HepG2 (cell line): ENCODE data around the gene NDNF. TPM values are rescaled to one million over a fixed set of nuclear protein-coding genes. Genes with fewer than 3 reads are reported as not detected.

Source experiments
- ATAC-seq: fragments of 200-7000 bp; cut with Tn5 transposase; 3 replicates; pipeline ENCODE4 v1.9.1; 2020; ENCODE audit warnings: mild to moderate bottlenecking, moderate library complexity
- BruUV-seq: library from RNA; stranded (reverse); fragments of 400-500 nt; replicated peaks from 2 replicates; lab custom pipeline; 2021; lab: Mats Ljungman, UMichigan
- CTCF ChIA-PET: fragments of 300-600 bp; formaldehyde crosslinking; extraction: SDS; loops from one replicate; lab custom pipeline; 2021; ENCODE audit warnings: low total read pairs, inconsistent platforms, low intra/inter-chr PET ratio; lab: Yijun Ruan, JAX
- POLR2A ChIA-PET: fragments of 350-600 bp; sonication (Branson Sonifier 250); formaldehyde crosslinking; loops from one replicate; lab custom pipeline; 2020; ENCODE audit warnings: antibody characterized with exemption, inconsistent platforms; lab: Yijun Ruan, JAX
- DNase-seq: peaks from one replicate; pipeline ENCODE4 v3.0.0-alpha.2; 2015; ENCODE audit warnings: low spot score
- FAIRE-seq: peaks from 3 replicates; lab custom pipeline; 2011; peaks lifted over from hg19 to GRCh38; lab: Jason Lieb, UNC
- H2AFZ ChIP-seq: one replicate; pipeline ENCODE4 v1.6.1; 2011; ENCODE audit warnings: low read length, inconsistent platforms
- H3K27ac ChIP-seq: fragments of 300-600 bp; 3 replicates; pipeline ENCODE4 v1.8.0; 2011; ENCODE audit warnings: mixed run types, mild to moderate bottlenecking, mixed read lengths, low read length, inconsistent platforms; ENCODE audit not compliant: insufficient read depth; ENCODE audit errors: extremely low read length
- H3K27me3 ChIP-seq, 2 experiments: fragments of 200-600 bp in 1 of 2; 2 replicates in 1 of 2; 3 replicates in 1 of 2; pipeline versions ENCODE4 v1.6.0 to v1.8.0; 2011; ENCODE audit warnings: low read length in 2 of 2, mild to moderate bottlenecking in 2 of 2, moderate library complexity in 2 of 2, inconsistent platforms in 1 of 2; ENCODE audit not compliant: insufficient read depth in 2 of 2, control insufficient read depth in 1 of 2
- H3K36me3 ChIP-seq, 2 experiments: fragments of 200-600 bp in 1 of 2; replicated peaks in 1 of 2; 2 replicates in 1 of 2; 3 replicates in 1 of 2; pipeline versions ENCODE4 v1.5.1 to v1.8.0; 2011; ENCODE audit warnings: low read length in 2 of 2, inconsistent platforms in 1 of 2; ENCODE audit not compliant: insufficient read depth in 2 of 2, control insufficient read depth in 1 of 2
- H3K4me1 ChIP-seq: 2 replicates; pipeline ENCODE4 v1.5.1; 2012; ENCODE audit warnings: low read length, inconsistent platforms; ENCODE audit not compliant: insufficient read depth
- H3K4me2 ChIP-seq: 2 replicates; pipeline ENCODE4 v1.6.0; 2011; ENCODE audit warnings: low read depth, low read length, inconsistent platforms
- H3K4me3 ChIP-seq, 3 experiments: fragments of 200-600 bp in 1 of 3; sonication (generic), shearing (Covaris generic) in 1 of 3; replicated peaks in 1 of 3; 2 replicates each; pipeline ENCODE4 v1.5.1; 2011 to 2016; ENCODE audit warnings: low read length in 3 of 3, inconsistent platforms in 2 of 3, low read depth in 2 of 3, mild to moderate bottlenecking in 2 of 3, control low read depth in 1 of 3, mixed read lengths in 1 of 3; ENCODE audit not compliant: insufficient read depth in 1 of 3
- H3K79me2 ChIP-seq: one replicate; pipeline ENCODE4 v1.6.1; 2011; ENCODE audit warnings: low read length, inconsistent platforms; ENCODE audit not compliant: insufficient read depth
- H3K9ac ChIP-seq: 2 replicates; pipeline ENCODE4 v1.6.0; 2011; ENCODE audit warnings: mild to moderate bottlenecking, low read depth, low read length, inconsistent platforms; ENCODE audit not compliant: insufficient read depth
- H3K9me3 ChIP-seq: 2 replicates; pipeline ENCODE4 v1.5.1; 2012; ENCODE audit warnings: mild to moderate bottlenecking, low read length
- H4K20me1 ChIP-seq: 2 replicates; pipeline ENCODE4 v1.6.0; 2011; ENCODE audit warnings: inconsistent platforms, mild to moderate bottlenecking, low read length, moderate library complexity; ENCODE audit not compliant: insufficient read depth
- ATF7 ChIP-seq, 2 experiments: fragments of 450-650 bp in 1 of 2; sonication (generic) in 1 of 2; formaldehyde crosslinking in 1 of 2; IDR thresholded peaks; 2 replicates each; pipeline versions ENCODE4 v1.4.0 to v1.6.1; 2016 to 2020; ENCODE audit warnings: antibody characterized with exemption in 1 of 2, mild to moderate bottlenecking in 1 of 2, missing genetic modification reagents in 1 of 2
- BHLHE40 ChIP-seq: IDR thresholded peaks from 2 replicates; pipeline ENCODE4 v1.6.1; 2011; ENCODE audit warnings: low read length, improper control_type of control experiment
- CHD2 ChIP-seq: IDR thresholded peaks from 2 replicates; pipeline ENCODE4 v1.6.1; 2011; ENCODE audit warnings: low read depth, low read length, improper control_type of control experiment
- ETV5 ChIP-seq: IDR thresholded peaks from 2 replicates; pipeline ENCODE4 v1.6.1; 2018; ENCODE audit warnings: missing biosample characterization, missing genetic modification reagents, inconsistent platforms, borderline replicate concordance
- EZH2 ChIP-seq: conservative IDR thresholded peaks from 2 replicates; pipeline ENCODE4 v1.6.1; 2012; ENCODE audit warnings: mild to moderate bottlenecking, low read depth, low read length, moderate library complexity
- FOXA1 ChIP-seq, 2 experiments: fragments of 450-650 bp in 1 of 2; sonication (generic) in 1 of 2; formaldehyde crosslinking in 1 of 2; IDR thresholded peaks; 2 replicates each; pipeline versions ENCODE4 v1.4.0 to v1.6.1; 2016 to 2020; ENCODE audit warnings: missing genetic modification reagents in 1 of 2
- JUND ChIP-seq: sonication (generic); formaldehyde crosslinking; IDR thresholded peaks from 2 replicates; pipeline ENCODE4 v1.8.0; 2022; ENCODE audit warnings: mild to moderate bottlenecking, missing genetic modification reagents
- KAT8 ChIP-seq: IDR thresholded peaks from 2 replicates; pipeline ENCODE4 v1.6.1; 2016; ENCODE audit warnings: missing genetic modification reagents, missing compliant biosample characterization
- KDM3A ChIP-seq: IDR thresholded peaks from 2 replicates; pipeline ENCODE4 v1.6.1; 2018; ENCODE audit warnings: low read depth, missing compliant biosample characterization
- KLF15 ChIP-seq: sonication (generic); formaldehyde crosslinking; IDR thresholded peaks from 2 replicates; pipeline ENCODE4 v1.8.1; 2023; ENCODE audit warnings: borderline replicate concordance, mild to moderate bottlenecking, inconsistent platforms, missing genetic modification reagents, mixed read lengths
- MED8 ChIP-seq: sonication (generic); formaldehyde crosslinking; IDR thresholded peaks from 2 replicates; pipeline ENCODE4 v1.8.1; 2023; ENCODE audit warnings: mild to moderate bottlenecking, missing genetic modification reagents; ENCODE audit not compliant: insufficient replicate concordance
- PCBP1 ChIP-seq: fragments of 200-400 bp; formaldehyde crosslinking; IDR thresholded peaks from 2 replicates; pipeline ENCODE4 v1.6.1; 2017; ENCODE audit warnings: mild to moderate bottlenecking, low read depth, low read length, borderline replicate concordance
- RAD21 ChIP-seq: fragments of 450-650 bp; formaldehyde crosslinking; IDR thresholded peaks from 2 replicates; pipeline ENCODE4 v1.5.0; 2020; ENCODE audit warnings: mild to moderate bottlenecking
- SALL2 ChIP-seq: sonication (generic); formaldehyde crosslinking; IDR thresholded peaks from 2 replicates; pipeline ENCODE4 v1.8.1; 2023; ENCODE audit warnings: mild to moderate bottlenecking, missing genetic modification reagents, inconsistent platforms
- SETDB1 ChIP-seq: sonication (generic); formaldehyde crosslinking; IDR thresholded peaks from 2 replicates; pipeline ENCODE4 v1.5.1; 2020; ENCODE audit warnings: missing genetic modification reagents, mild to moderate bottlenecking, borderline replicate concordance
- ZNF10 ChIP-seq: sonication (generic); formaldehyde crosslinking; IDR thresholded peaks from 2 replicates; pipeline ENCODE4 v1.4.0; 2020; ENCODE audit warnings: mild to moderate bottlenecking, low read depth, missing genetic modification reagents, borderline replicate concordance
- ZNF207 ChIP-seq: fragments of 450-650 bp; IDR thresholded peaks from 2 replicates; pipeline ENCODE4 v1.6.1; 2016; ENCODE audit warnings: antibody characterized with exemption, borderline replicate concordance
- ZNF484 ChIP-seq: sonication (generic); formaldehyde crosslinking; IDR thresholded peaks from 2 replicates; pipeline ENCODE4 v1.5.1; 2020; ENCODE audit warnings: mild to moderate bottlenecking, low read depth, missing genetic modification reagents, borderline replicate concordance
- ZNF615 ChIP-seq: sonication (generic); formaldehyde crosslinking; IDR thresholded peaks from 2 replicates; pipeline ENCODE4 v1.5.0; 2020; ENCODE audit warnings: mild to moderate bottlenecking, missing genetic modification reagents, borderline replicate concordance
- WGBS: methylation state at CpG from one replicate; pipeline ENCODE4 v1.1.6; 2017; ENCODE audit warnings: low lambda C conversion rate; 5-methylcytosine and 5-hydroxymethylcytosine counted together
- in situ Hi-C: cut with HindIII; loops from 2 replicates; pipeline ENCODE4 v1.10.0; 2017; ENCODE audit warnings: low pct_unique_long_range_greater_than_20kb; ENCODE audit not compliant: extremely low pct_ligation_motif_present
- intact Hi-C: fragments of 100-400 bp; cut with micrococcal nuclease; formaldehyde crosslinking; loops from one replicate; pipeline ENCODE4 v1.10.0; 2022; ENCODE audit not compliant: unreplicated experiment
- polyA plus RNA-seq, 8 experiments: library from polyadenylated mRNA; depleted of rRNA in 3 of 8; stranded (reverse) in 7 of 8; unstranded in 1 of 8; fragments of >200 nt; fragmentation: Illumina TruSeq in 4 of 8; extraction: Trizol in 4 of 8; gene quantifications; 2 replicates each; pipeline versions ENCODE4 v1.2.1 to v1.2.3, GENCODE V29; 2011 to 2016; ENCODE audit warnings: low read depth in 4 of 8, missing spikeins in 1 of 8, mixed read lengths in 1 of 8; ENCODE audit not compliant: insufficient read depth in 1 of 8
- total RNA-seq, 5 experiments: library from RNA; depleted of rRNA; stranded (reverse); fragments of >200 nt; fragmentation: Illumina TruSeq; extraction: Trizol; gene quantifications; 2 replicates each; pipeline ENCODE4 v1.2.3, GENCODE V29; 2016; ENCODE audit warnings: low read depth in 1 of 5
- TF ChIP-seq, protein P1 (sequence below): sonication (generic); formaldehyde crosslinking; IDR thresholded peaks from 2 replicates; pipeline ENCODE4 v1.5.1; 2020; ENCODE audit warnings: missing genetic modification reagents, mild to moderate bottlenecking, borderline replicate concordance

The NDNF gene
- total and polyA plus RNA-seq, 2 of the 13 experiments (the other 11 are each of a cell fraction or from before 2014, with no cell fraction given) = not detected

DNA sequence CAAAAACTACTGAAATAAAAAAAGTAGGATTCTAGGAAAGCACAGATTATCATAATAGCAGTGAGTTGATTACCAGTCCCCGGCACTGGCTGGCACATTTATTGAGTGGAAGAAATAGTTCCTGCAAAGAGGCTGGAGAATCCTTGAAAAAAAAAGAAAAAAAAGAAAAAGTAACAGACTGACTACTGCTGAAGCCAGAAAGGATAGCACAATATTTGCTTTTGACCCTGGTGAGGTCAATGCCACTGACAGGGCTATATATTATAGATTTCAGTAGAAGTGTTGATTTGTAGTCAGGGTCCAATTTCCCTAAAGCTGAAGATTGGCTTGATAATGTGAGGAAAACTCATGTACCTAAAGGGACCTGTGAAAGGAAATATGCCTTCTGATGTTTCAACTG, 64.7 kb downstream of the NDNF start (continued):
- TF ChIP-seq KLF15 (CRISPR knock-in tag) (no peak), ZNF207 (no peak)

DNA sequence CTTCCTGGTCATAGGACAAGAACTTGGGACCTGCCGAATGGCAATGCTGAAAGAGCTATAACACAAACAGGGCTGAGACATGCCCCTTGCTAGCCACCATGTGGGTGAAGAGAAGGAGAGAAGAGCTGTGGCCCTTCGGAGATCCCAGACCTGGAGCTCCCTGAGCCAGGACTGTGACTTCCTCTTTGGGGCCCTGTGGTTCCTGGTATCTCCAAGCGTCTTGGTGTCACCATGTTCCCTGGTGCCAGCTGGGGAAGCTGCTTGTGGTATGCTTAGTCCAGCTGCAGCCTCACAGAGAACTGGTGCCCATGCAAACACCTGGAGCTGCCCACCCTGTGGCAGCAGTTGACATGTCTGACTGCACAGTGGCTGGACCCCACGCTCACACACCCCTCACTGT, 68.5 kb downstream of the NDNF start:
- CTCF ChIA-PET = no interaction called here
- no peak overlapping the region for H2AFZ ChIP-seq
- no peak for DNase-seq
- H3K27ac ChIP-seq = no peak overlapping the region
- no peak for ATAC-seq
- TF ChIP-seq ETV5 (CRISPR knock-in tag) (no peak), BHLHE40 (no peak), ZNF484 (no peak), RAD21 (CRISPR knock-in tag) (no peak), FOXA1 (IDR thresholded peaks at IDR 0.05) (no peak), FOXA1 (CRISPR knock-in tag; IDR thresholded peaks at IDR 0.05) (no peak), PCBP1 (no peak), SALL2 (no peak), KAT8 (CRISPR knock-in tag) (no peak), JUND (CRISPR knock-in tag) (no peak), ZNF10 (CRISPR knock-in tag) (no peak), ATF7 (IDR thresholded peaks at IDR 0.05) (no peak), ATF7 (CRISPR knock-in tag; IDR thresholded peaks at IDR 0.05) (no peak), SETDB1 (no peak), ZNF615 (CRISPR knock-in tag) (no peak), CHD2 (no peak), EZH2 (no peak), KDM3A (CRISPR knock-in tag) (no peak), MED8 (CRISPR knock-in tag) (no peak)
- TF ChIP-seq, protein P1, sequence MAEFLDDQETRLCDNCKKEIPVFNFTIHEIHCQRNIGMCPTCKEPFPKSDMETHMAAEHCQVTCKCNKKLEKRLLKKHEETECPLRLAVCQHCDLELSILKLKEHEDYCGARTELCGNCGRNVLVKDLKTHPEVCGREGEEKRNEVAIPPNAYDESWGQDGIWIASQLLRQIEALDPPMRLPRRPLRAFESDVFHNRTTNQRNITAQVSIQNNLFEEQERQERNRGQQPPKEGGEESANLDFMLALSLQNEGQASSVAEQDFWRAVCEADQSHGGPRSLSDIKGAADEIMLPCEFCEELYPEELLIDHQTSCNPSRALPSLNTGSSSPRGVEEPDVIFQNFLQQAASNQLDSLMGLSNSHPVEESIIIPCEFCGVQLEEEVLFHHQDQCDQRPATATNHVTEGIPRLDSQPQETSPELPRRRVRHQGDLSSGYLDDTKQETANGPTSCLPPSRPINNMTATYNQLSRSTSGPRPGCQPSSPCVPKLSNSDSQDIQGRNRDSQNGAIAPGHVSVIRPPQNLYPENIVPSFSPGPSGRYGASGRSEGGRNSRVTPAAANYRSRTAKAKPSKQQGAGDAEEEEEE = no peak
- TF ChIP-seq, all 625 proteins: peak for 0
- Histone ChIP-seq H3K4me1 (no peaks in the 10 kb centered on the region), H4K20me1 (no peaks in the 10 kb centered on the region), H3K9me3 (no peaks in the 10 kb centered on the region), H3K27me3 (no peaks in the 10 kb centered on the region), H3K9ac (no peak overlapping the region), H3K4me3 (no peak overlapping the region), H3K4me2 (no peak overlapping the region), H3K79me2 (no peaks in the 10 kb centered on the region), H3K36me3 (no peaks in the 10 kb centered on the region)
- POLR2A ChIA-PET = no interaction called here
- no peak for FAIRE-seq
- WGBS = 0% methylated on average over 2 of the region's 4 CpGs
- in situ Hi-C loops = no loop called here
- intact Hi-C loops = no loop called here
- BruUV-seq = no TSS peak
